DND-41 (cell line): ENCODE results near the gene FGF8.

Experiments
- ATAC-seq: fragments of 200-7000 bp; cut with Tn5 transposase; 3 replicates; pipeline ENCODE4 v1.9.1; 2021; ENCODE audit warnings: low read depth; ENCODE audit not compliant: insufficient read depth
- DNase-seq: peaks from one replicate; pipeline ENCODE4 v3.0.0-alpha.2; 2020
- H2AFZ ChIP-seq: 2 replicates; pipeline ENCODE4 v1.6.0; 2012; ENCODE audit warnings: low read depth, low read length
- H3K27ac ChIP-seq: 2 replicates; pipeline ENCODE4 v1.5.1; 2012; ENCODE audit warnings: low read length, inconsistent platforms
- H3K27me3 ChIP-seq: fragments of 200-600 bp; sonication (generic); 2 replicates; pipeline ENCODE4 v1.6.0; 2012; ENCODE audit warnings: low read length, mild to moderate bottlenecking, inconsistent platforms; ENCODE audit not compliant: insufficient read depth, poor library complexity
- H3K36me3 ChIP-seq: 2 replicates; pipeline ENCODE4 v1.5.1; 2012; ENCODE audit warnings: low read length, inconsistent platforms; ENCODE audit not compliant: insufficient read depth
- H3K4me1 ChIP-seq: 2 replicates; pipeline ENCODE4 v1.5.1; 2012; ENCODE audit warnings: mild to moderate bottlenecking, low read length; ENCODE audit not compliant: insufficient read depth
- H3K4me2 ChIP-seq: 2 replicates; pipeline ENCODE4 v1.6.0; 2012; ENCODE audit warnings: mild to moderate bottlenecking, moderate library complexity, low read length, inconsistent platforms; ENCODE audit not compliant: insufficient read depth
- H3K4me3 ChIP-seq, 2 experiments: fragments of 200-600 bp in 1 of 2; shearing (Covaris generic) in 1 of 2; 2 replicates each; pipeline ENCODE4 v1.5.1; 2012 to 2016; ENCODE audit warnings: inconsistent platforms in 2 of 2, low read length in 2 of 2, mild to moderate bottlenecking in 2 of 2, low read depth in 1 of 2, moderate library complexity in 1 of 2
- H3K79me2 ChIP-seq: 2 replicates; pipeline ENCODE4 v1.6.0; 2012; ENCODE audit warnings: low read length, inconsistent platforms; ENCODE audit not compliant: insufficient read depth
- H3K9ac ChIP-seq: 2 replicates; pipeline ENCODE4 v1.6.0; 2012; ENCODE audit warnings: low read depth, mild to moderate bottlenecking, inconsistent platforms, low read length, moderate library complexity
- H3K9me3 ChIP-seq: 2 replicates; pipeline ENCODE4 v1.5.1; 2012; ENCODE audit warnings: low read length, moderate library complexity, mild to moderate bottlenecking, inconsistent platforms; ENCODE audit not compliant: insufficient read depth, severe bottlenecking
- H4K20me1 ChIP-seq: 2 replicates; pipeline ENCODE4 v1.6.0; 2012; ENCODE audit warnings: low read length; ENCODE audit not compliant: insufficient read depth
- EZH2 ChIP-seq: IDR thresholded peaks from 3 replicates; pipeline ENCODE4 v1.6.1; 2012; ENCODE audit warnings: borderline replicate concordance, low read depth, mild to moderate bottlenecking, moderate library complexity, low read length, inconsistent platforms; ENCODE audit not compliant: severe bottlenecking
- TF ChIP-seq, protein P1 (sequence below): IDR thresholded peaks from 2 replicates; pipeline ENCODE4 v1.5.1; 2012; ENCODE audit warnings: borderline replicate concordance, low read length, moderate library complexity, mild to moderate bottlenecking; ENCODE audit not compliant: poor library complexity, severe bottlenecking; ENCODE audit errors: extremely low read depth

The FGF8 gene

DNA sequence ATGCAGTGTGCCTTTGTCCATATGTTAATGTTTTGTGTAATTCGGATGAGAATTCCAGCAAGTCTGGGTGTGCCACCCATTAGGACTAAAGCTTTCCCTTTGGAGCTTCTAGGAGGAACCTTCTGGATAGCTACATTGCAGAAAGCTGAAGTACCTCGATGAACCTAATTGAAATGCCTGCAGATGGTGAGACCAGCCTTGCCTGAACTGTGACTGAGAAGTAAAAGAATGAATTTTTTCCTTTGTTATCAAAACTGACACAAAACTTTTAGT is 49.9 kb downstream of the FGF8 start:
- TF ChIP-seq, protein P1, sequence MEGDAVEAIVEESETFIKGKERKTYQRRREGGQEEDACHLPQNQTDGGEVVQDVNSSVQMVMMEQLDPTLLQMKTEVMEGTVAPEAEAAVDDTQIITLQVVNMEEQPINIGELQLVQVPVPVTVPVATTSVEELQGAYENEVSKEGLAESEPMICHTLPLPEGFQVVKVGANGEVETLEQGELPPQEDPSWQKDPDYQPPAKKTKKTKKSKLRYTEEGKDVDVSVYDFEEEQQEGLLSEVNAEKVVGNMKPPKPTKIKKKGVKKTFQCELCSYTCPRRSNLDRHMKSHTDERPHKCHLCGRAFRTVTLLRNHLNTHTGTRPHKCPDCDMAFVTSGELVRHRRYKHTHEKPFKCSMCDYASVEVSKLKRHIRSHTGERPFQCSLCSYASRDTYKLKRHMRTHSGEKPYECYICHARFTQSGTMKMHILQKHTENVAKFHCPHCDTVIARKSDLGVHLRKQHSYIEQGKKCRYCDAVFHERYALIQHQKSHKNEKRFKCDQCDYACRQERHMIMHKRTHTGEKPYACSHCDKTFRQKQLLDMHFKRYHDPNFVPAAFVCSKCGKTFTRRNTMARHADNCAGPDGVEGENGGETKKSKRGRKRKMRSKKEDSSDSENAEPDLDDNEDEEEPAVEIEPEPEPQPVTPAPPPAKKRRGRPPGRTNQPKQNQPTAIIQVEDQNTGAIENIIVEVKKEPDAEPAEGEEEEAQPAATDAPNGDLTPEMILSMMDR: no peak
- TF ChIP-seq EZH2: no peak
- H3K9ac ChIP-seq: no peak overlapping the region
- H3K9me3 ChIP-seq: no peaks in the 10 kb centered on the region
- no peak overlapping the region for H2AFZ ChIP-seq
- H3K4me2 ChIP-seq: no peak overlapping the region
- no peaks in the 10 kb centered on the region for H3K79me2 ChIP-seq
- no peaks in the 10 kb centered on the region for H3K4me1 ChIP-seq
- H3K27me3 ChIP-seq: peaks cover 5% of the 10 kb centered on the region
- ATAC-seq (no peak), DNase-seq (no peak)
- no peaks in the 10 kb centered on the region for H3K36me3 ChIP-seq
- H4K20me1 ChIP-seq: no peaks in the 10 kb centered on the region
- H3K27ac ChIP-seq: no peak overlapping the region
- no peak overlapping the region for H3K4me3 ChIP-seq

DNA sequence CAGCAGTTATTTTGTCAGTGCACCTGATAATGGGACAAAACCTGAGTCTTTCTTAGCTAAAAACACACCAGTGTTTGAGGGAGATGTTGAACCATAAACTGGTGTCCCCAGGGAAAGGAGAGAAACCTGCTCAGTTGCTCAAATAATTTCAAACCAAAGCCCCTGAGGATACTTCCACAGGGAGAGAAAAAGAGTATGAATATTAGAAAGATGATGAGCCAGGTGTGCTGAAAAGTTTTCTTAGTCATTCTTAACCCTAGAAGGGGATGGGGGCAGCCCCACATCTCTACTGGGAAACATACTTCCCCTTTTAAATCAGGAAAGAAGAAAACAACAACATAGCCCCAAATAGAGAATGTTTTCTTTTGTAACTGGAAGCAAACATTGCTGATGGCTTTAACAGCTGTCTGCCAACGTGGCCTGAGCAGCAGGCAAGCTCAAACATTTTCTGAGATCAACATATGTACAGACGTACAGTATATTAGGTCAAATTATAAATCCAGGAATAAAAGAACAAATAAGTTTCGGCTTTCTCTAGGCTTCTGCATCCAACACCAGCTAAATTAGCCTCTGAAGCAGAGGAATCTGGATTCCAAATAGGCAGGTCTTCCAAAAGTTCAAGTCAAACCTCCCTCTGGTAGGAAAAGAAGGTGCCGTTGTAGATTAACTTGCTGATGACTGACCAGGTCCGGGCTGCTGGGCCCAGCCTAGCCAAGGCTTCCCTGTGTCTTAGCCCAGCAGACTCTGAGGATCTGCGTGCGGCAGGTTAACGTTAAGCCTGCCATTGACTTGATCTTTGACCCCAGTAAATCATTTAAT is 50.4 kb downstream of the FGF8 start:
- Histone ChIP-seq H3K27me3 (peaks cover 7% of the 10 kb centered on the region), H3K4me1 (no peaks in the 10 kb centered on the region), H3K79me2 (no peaks in the 10 kb centered on the region), H3K27ac (no peak overlapping the region), H3K9ac (no peak overlapping the region), H3K36me3 (no peaks in the 10 kb centered on the region), H2AFZ (no peak overlapping the region), H4K20me1 (no peaks in the 10 kb centered on the region), H3K4me2 (no peak overlapping the region), H3K4me3 (no peak overlapping the region), H3K9me3 (no peaks in the 10 kb centered on the region)
- no peak for TF ChIP-seq EZH2
- TF ChIP-seq, protein P1: no peak
- ATAC-seq (no peak), DNase-seq (no peak)

DNA sequence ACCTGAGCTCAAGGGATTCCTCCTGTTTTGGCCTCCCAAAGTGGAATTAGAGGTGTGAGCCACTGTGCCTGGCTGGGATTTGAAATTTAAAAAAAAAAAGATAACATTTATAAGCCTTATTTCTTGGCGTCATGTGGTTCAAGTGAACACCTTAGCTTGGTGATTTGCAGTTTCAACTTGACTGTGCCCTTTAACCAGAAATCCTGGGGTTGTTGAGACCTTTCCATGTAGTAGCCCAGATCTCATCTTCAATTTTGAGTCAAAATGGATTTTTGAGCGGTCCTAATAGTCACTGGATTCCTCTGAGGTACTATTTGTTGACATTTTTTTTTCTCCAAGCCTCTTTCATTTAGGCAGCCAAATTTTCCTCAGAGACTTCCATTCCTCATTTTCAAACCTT is 51.5 kb downstream of the FGF8 start:
- no peak overlapping the region for H3K9ac ChIP-seq
- no peaks in the 10 kb centered on the region for H3K36me3 ChIP-seq
- no peaks in the 10 kb centered on the region for H3K9me3 ChIP-seq
- DNase-seq (no peak), ATAC-seq (no peak)
- peaks cover 7% of the 10 kb centered on the region for H3K27me3 ChIP-seq
- H4K20me1 ChIP-seq: no peaks in the 10 kb centered on the region
- no peak overlapping the region for H2AFZ ChIP-seq
- H3K4me3 ChIP-seq: no peak overlapping the region
- no peak overlapping the region for H3K4me2 ChIP-seq
- H3K79me2 ChIP-seq: no peaks in the 10 kb centered on the region
- H3K27ac ChIP-seq: no peak overlapping the region
- H3K4me1 ChIP-seq: no peaks in the 10 kb centered on the region
- TF ChIP-seq EZH2: no peak
- TF ChIP-seq, protein P1: no peak

DNA sequence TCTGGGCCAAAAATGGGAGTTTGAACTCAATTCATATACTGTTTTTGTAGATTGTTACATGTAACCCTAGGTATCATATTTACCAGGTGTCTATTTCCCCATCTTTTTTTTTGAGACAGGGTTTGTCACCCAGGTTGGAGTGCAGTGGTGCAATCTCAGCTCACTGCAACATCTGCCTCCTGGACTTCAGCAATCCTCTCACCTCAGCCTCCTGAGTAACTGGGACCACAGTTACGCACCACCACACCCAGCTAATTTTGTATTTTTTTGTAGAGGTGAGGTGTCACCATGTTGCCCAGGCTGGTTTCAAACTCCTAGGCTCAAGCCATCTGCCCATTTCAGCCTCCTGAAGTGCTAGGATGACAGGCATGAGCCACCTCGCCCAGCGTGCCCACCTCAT is 52.7 kb downstream of the FGF8 start:
- no peak overlapping the region for H3K9ac ChIP-seq
- no peak overlapping the region for H3K4me2 ChIP-seq
- no peak overlapping the region for H3K4me3 ChIP-seq
- H3K79me2 ChIP-seq: no peaks in the 10 kb centered on the region
- H4K20me1 ChIP-seq: no peaks in the 10 kb centered on the region
- no peaks in the 10 kb centered on the region for H3K4me1 ChIP-seq
- no peak overlapping the region for H2AFZ ChIP-seq
- ATAC-seq (no peak), DNase-seq (no peak)
- H3K27ac ChIP-seq: no peak overlapping the region
- peaks cover 7% of the 10 kb centered on the region for H3K27me3 ChIP-seq
- no peaks in the 10 kb centered on the region for H3K9me3 ChIP-seq
- H3K36me3 ChIP-seq: no peaks in the 10 kb centered on the region
- TF ChIP-seq EZH2: no peak
- TF ChIP-seq, protein P1: no peak
